Measurements from ENCODE around the gene HS3ST5.
"Not testable (repeated sequence)": the region's sequence is repeated elsewhere in the genome, so short reads cannot be mapped to it uniquely, and the experiment has no call there.

Gene HS3ST5

GRCh38 chr6:114220241-114220640 is 122.6 kb downstream of the HS3ST5 start:
- Histone ChIP-seq H3K27ac (ENCODE audit: low read depth, low read length) (no peak overlapping the region), H3K27me3 (ENCODE audit: low read length) (no peaks in the 10 kb centered on the region), H3K79me2 (ENCODE audit: insufficient read depth, low read length) (no peaks in the 10 kb centered on the region), H3K9me3 (ENCODE audit: insufficient read depth, low read length) (no peaks in the 10 kb centered on the region), H3K4me2 (ENCODE audit: low read depth, low read length, poor library complexity, severe bottlenecking) (no peak overlapping the region), H3K9me2 (replicated peaks; ENCODE audit: insufficient read depth, low read length) (no peaks in the 10 kb centered on the region), H4K20me1 (ENCODE audit: low read depth, low read length) (no peaks in the 10 kb centered on the region), H3K9ac (ENCODE audit: low read length) (no peak overlapping the region), H3K4me3 (ENCODE audit: insufficient read depth, low read length, poor library complexity, severe bottlenecking) (no peak overlapping the region), H3K36me3 (ENCODE audit: low read length) (no peaks in the 10 kb centered on the region), H3F3A (ENCODE audit: insufficient read depth) (no peaks in the 10 kb centered on the region), H2AFZ (ENCODE audit: low read depth, low read length, severe bottlenecking) (no peak overlapping the region)
- TF ChIP-seq CTCF (IDR thresholded peaks at IDR 0.05; ENCODE audit: insufficient read depth, low read length, poor library complexity, severe bottlenecking), result no peak
- no peak for TF ChIP-seq EZH2phosphoT487 (conservative IDR thresholded peaks at IDR 0.05; ENCODE audit: low read length)

GRCh38 chr6:114218437-114219340 is 124.1 kb downstream of the HS3ST5 start:
- Histone ChIP-seq H4K20me1 (ENCODE audit: low read depth, low read length) (no peaks in the 10 kb centered on the region), H3K27ac (ENCODE audit: low read depth, low read length) (no peak overlapping the region), H3K9me3 (ENCODE audit: insufficient read depth, low read length) (no peaks in the 10 kb centered on the region), H3K36me3 (ENCODE audit: low read length) (no peaks in the 10 kb centered on the region), H3K4me2 (ENCODE audit: low read depth, low read length, poor library complexity, severe bottlenecking) (no peak overlapping the region), H2AFZ (ENCODE audit: low read depth, low read length, severe bottlenecking) (no peak overlapping the region), H3K9ac (ENCODE audit: low read length) (no peak overlapping the region), H3K27me3 (ENCODE audit: low read length) (no peaks in the 10 kb centered on the region), H3F3A (ENCODE audit: insufficient read depth) (no peaks in the 10 kb centered on the region), H3K4me3 (ENCODE audit: insufficient read depth, low read length, poor library complexity, severe bottlenecking) (no peak overlapping the region), H3K9me2 (replicated peaks; ENCODE audit: insufficient read depth, low read length) (no peaks in the 10 kb centered on the region), H3K79me2 (ENCODE audit: insufficient read depth, low read length) (no peaks in the 10 kb centered on the region)
- TF ChIP-seq CTCF (IDR thresholded peaks at IDR 0.05; ENCODE audit: insufficient read depth, low read length, poor library complexity, severe bottlenecking) (no peak), EZH2phosphoT487 (conservative IDR thresholded peaks at IDR 0.05; ENCODE audit: low read length) (no peak)

GRCh38 chr6:114217996-114218395 is 124.8 kb downstream of the HS3ST5 start:
- H3K27me3 ChIP-seq (ENCODE audit: low read length); H3K36me3 ChIP-seq (ENCODE audit: low read length); H2AFZ ChIP-seq (ENCODE audit: low read depth, low read length, severe bottlenecking); H3K27ac ChIP-seq (ENCODE audit: low read depth, low read length); H3K4me2 ChIP-seq (ENCODE audit: low read depth, low read length, poor library complexity, severe bottlenecking); H3F3A ChIP-seq (ENCODE audit: insufficient read depth); H3K79me2 ChIP-seq (ENCODE audit: insufficient read depth, low read length); H3K9me2 ChIP-seq (replicated peaks; ENCODE audit: insufficient read depth, low read length); H3K4me3 ChIP-seq (ENCODE audit: insufficient read depth, low read length, poor library complexity, severe bottlenecking); H3K9me3 ChIP-seq (ENCODE audit: insufficient read depth, low read length); H3K9ac ChIP-seq (ENCODE audit: low read length); H4K20me1 ChIP-seq (ENCODE audit: low read depth, low read length): not testable (repeated sequence)

GRCh38 chr6:114216789-114217467 is 125.9 kb downstream of the HS3ST5 start:
- no peaks in the 10 kb centered on the region for H4K20me1 ChIP-seq (ENCODE audit: low read depth, low read length)
- H3K27me3 ChIP-seq (ENCODE audit: low read length), result no peaks in the 10 kb centered on the region
- no peaks in the 10 kb centered on the region for H3K9me3 ChIP-seq (ENCODE audit: insufficient read depth, low read length)
- no peak overlapping the region for H3K4me2 ChIP-seq (ENCODE audit: low read depth, low read length, poor library complexity, severe bottlenecking)
- H3F3A ChIP-seq (ENCODE audit: insufficient read depth), result no peaks in the 10 kb centered on the region
- H2AFZ ChIP-seq (ENCODE audit: low read depth, low read length, severe bottlenecking), result no peak overlapping the region
- H3K9ac ChIP-seq (ENCODE audit: low read length), result no peak overlapping the region
- no peak overlapping the region for H3K4me3 ChIP-seq (ENCODE audit: insufficient read depth, low read length, poor library complexity, severe bottlenecking)
- H3K36me3 ChIP-seq (ENCODE audit: low read length), result no peaks in the 10 kb centered on the region
- no peaks in the 10 kb centered on the region for H3K9me2 ChIP-seq (replicated peaks; ENCODE audit: insufficient read depth, low read length)
- H3K27ac ChIP-seq (ENCODE audit: low read depth, low read length), result no peak overlapping the region
- TF ChIP-seq EZH2phosphoT487 (conservative IDR thresholded peaks at IDR 0.05; ENCODE audit: low read length) (no peak), CTCF (IDR thresholded peaks at IDR 0.05; ENCODE audit: insufficient read depth, low read length, poor library complexity, severe bottlenecking) (no peak)
- H3K79me2 ChIP-seq (ENCODE audit: insufficient read depth, low read length), result no peaks in the 10 kb centered on the region

Data from SU-DHL-6 (cell line).